Measurements from ENCODE around the gene TYRO3. TPM values are rescaled to one million over a fixed set of nuclear protein-coding genes. Genes with fewer than 3 reads are reported as not detected.
A peak's percentile ranks its signal among the peaks of the same experiment; 100 is the strongest.

Gene TYRO3
- total and polyA plus RNA-seq, 2 of the 13 experiments (the other 11 are each of a cell fraction or from before 2014, with no cell fraction given) = 24.0 to 43.6 TPM

GRCh38 chr15:41621200-41622193 is 62.5 kb downstream of the TYRO3 start (continued):
- TF ChIP-seq ZNF513 (CRISPR knock-in tag; conservative IDR thresholded peaks at IDR 0.05) (no peak), ZNF589 (CRISPR knock-in tag; conservative IDR thresholded peaks at IDR 0.05) (peak; percentile 94), ZNF224 (CRISPR knock-in tag; IDR thresholded peaks at IDR 0.05) (peak; percentile 86), NBN (conservative IDR thresholded peaks at IDR 0.05) (no peak), ZNF335 (CRISPR knock-in tag; IDR thresholded peaks at IDR 0.05) (peak; percentile 90), MEIS1 (CRISPR knock-in tag; IDR thresholded peaks at IDR 0.05; ENCODE audit: borderline replicate concordance) (peak; percentile 33), ATF4 (CRISPR knock-in tag; IDR thresholded peaks at IDR 0.05) (peak in 1 of 2 experiments; percentile 78; a peak in 2 of 4 replicates), RXRA (CRISPR knock-in tag; IDR thresholded peaks at IDR 0.05) (peak; percentile 69; the same call in 1 of the 2 replicates), ZNF280B (CRISPR knock-in tag; IDR thresholded peaks at IDR 0.05; ENCODE audit: borderline replicate concordance) (peak; percentile 99), ZBED4 (CRISPR knock-in tag; IDR thresholded peaks at IDR 0.05; ENCODE audit: borderline replicate concordance) (peak; percentile 61), ZNF740 (CRISPR knock-in tag; IDR thresholded peaks at IDR 0.05) (peak; percentile 35; the same call in 1 of the 2 replicates), ZNF572 (CRISPR knock-in tag; IDR thresholded peaks at IDR 0.05) (peak; percentile 96; the same call in 1 of the 2 replicates), POGK (CRISPR knock-in tag; conservative IDR thresholded peaks at IDR 0.05) (peak; percentile 93), ZNF563 (CRISPR knock-in tag; IDR thresholded peaks at IDR 0.05) (peak; percentile 99)

Measured in HepG2 (cell line).